RWPE2 (cell line): ENCODE results near the gene IFNK.
A peak's percentile ranks its signal among the peaks of the same experiment; 100 is the strongest.

ENCODE experiments used
- ATAC-seq: fragments of 200-7000 bp; cut with Tn5 transposase; 3 replicates; pipeline ENCODE4 v1.9.1; 2021; ENCODE audit warnings: low read depth
- DNase-seq: peaks from one replicate; pipeline ENCODE4 v3.0.0-alpha.2; 2020; ENCODE audit warnings: low spot score
- H3K27ac ChIP-seq: fragments of 450-650 bp; 2 replicates; pipeline ENCODE4 v1.5.1; 2017; ENCODE audit warnings: mild to moderate bottlenecking; ENCODE audit not compliant: poor library complexity, severe bottlenecking
- H3K27me3 ChIP-seq: fragments of 250-450 bp; sonication (Bioruptor Pico); 2 replicates; pipeline ENCODE4 v1.5.1; 2021; ENCODE audit warnings: mild to moderate bottlenecking, moderate library complexity; ENCODE audit not compliant: insufficient read depth, poor library complexity, severe bottlenecking
- H3K36me3 ChIP-seq: fragments of 250-450 bp; sonication (Bioruptor Pico); 2 replicates; pipeline ENCODE4 v1.5.1; 2020; ENCODE audit warnings: low read depth, mild to moderate bottlenecking, moderate library complexity
- H3K4me1 ChIP-seq: fragments of 250-450 bp; sonication (Bioruptor Pico); 2 replicates; pipeline ENCODE4 v1.5.1; 2021; ENCODE audit warnings: mild to moderate bottlenecking, moderate library complexity; ENCODE audit not compliant: insufficient read depth, poor library complexity, severe bottlenecking
- H3K4me3 ChIP-seq: fragments of 250-450 bp; sonication (Bioruptor Pico); 2 replicates; pipeline ENCODE4 v1.5.1; 2021; ENCODE audit warnings: mild to moderate bottlenecking, moderate library complexity; ENCODE audit not compliant: severe bottlenecking
- H3K9me3 ChIP-seq: fragments of 250-450 bp; sonication (Bioruptor Pico); 2 replicates; pipeline ENCODE4 v1.5.1; 2021; ENCODE audit warnings: mild to moderate bottlenecking, moderate library complexity; ENCODE audit not compliant: severe bottlenecking
- CTCF ChIP-seq: fragments of 450-650 bp; IDR thresholded peaks from one replicate; pipeline ENCODE4 v1.5.1; 2017; ENCODE audit warnings: mild to moderate bottlenecking, moderate library complexity; ENCODE audit not compliant: poor library complexity, severe bottlenecking

IFNK gene

GRCh38 chr9:27523141-27523540, 949 bp upstream of the IFNK start:
- peaks cover 12% of the 10 kb centered on the region for H3K36me3 ChIP-seq
- ATAC-seq = no peak

GRCh38 chr9:27527702-27528075, 3.6 kb downstream of the IFNK start:
- TF ChIP-seq CTCF = no peak
- H3K27ac ChIP-seq = peak overlapping the region; percentile 99
- ATAC-seq = no peak

More at GRCh38 chr9:27523141-27523540, 949 bp upstream of the IFNK start:
- no peak for TF ChIP-seq CTCF
- no peak for DNase-seq
- Histone ChIP-seq H3K27me3 (no peaks in the 10 kb centered on the region), H3K9me3 (no peaks in the 10 kb centered on the region), H3K4me1 (peaks cover 82% of the 10 kb centered on the region), H3K4me3 (no peak overlapping the region), H3K27ac (peak overlapping the region; percentile 99)

GRCh38 chr9:27528076-27528885, 4.2 kb downstream of the IFNK start:
- no peak for TF ChIP-seq CTCF
- Histone ChIP-seq H3K36me3 (peaks cover 9% of the 10 kb centered on the region), H3K27ac (peak overlapping the region; percentile 99), H3K27me3 (no peaks in the 10 kb centered on the region), H3K4me1 (peaks cover 61% of the 10 kb centered on the region), H3K9me3 (no peaks in the 10 kb centered on the region), H3K4me3 (peak overlapping the region; percentile 60)
- peak; percentile 82 for DNase-seq
- peak; percentile 69 for ATAC-seq

More at GRCh38 chr9:27527702-27528075, 3.6 kb downstream of the IFNK start:
- DNase-seq = no peak
- Histone ChIP-seq H3K27me3 (no peaks in the 10 kb centered on the region), H3K9me3 (no peaks in the 10 kb centered on the region), H3K4me3 (peak overlapping the region; percentile 60), H3K4me1 (peaks cover 60% of the 10 kb centered on the region), H3K36me3 (peaks cover 9% of the 10 kb centered on the region)

GRCh38 chr9:27528886-27529315, 4.8 kb downstream of the IFNK start:
- no peak for TF ChIP-seq CTCF
- H3K36me3 ChIP-seq = peaks cover 9% of the 10 kb centered on the region
- ATAC-seq (peak; percentile 59), DNase-seq (peak; percentile 82)
- H3K4me3 ChIP-seq = peak overlapping the region; percentile 60
- H3K9me3 ChIP-seq = no peaks in the 10 kb centered on the region
- no peaks in the 10 kb centered on the region for H3K27me3 ChIP-seq
- peak overlapping the region; percentile 99 for H3K27ac ChIP-seq
- peaks cover 56% of the 10 kb centered on the region for H3K4me1 ChIP-seq
